SU-DHL-6 (cell line): Measurements from ENCODE around the gene PLAC8.
"Not testable (repeated sequence)": the region's sequence is repeated elsewhere in the genome, so short reads cannot be mapped to it uniquely, and the experiment has no call there.

ENCODE experiments used
- EZH2phosphoT487 ChIP-seq: fragments of 200-600 bp; sonication (generic), shearing (Covaris generic); conservative IDR thresholded peaks from 2 replicates; pipeline ENCODE4 v1.6.1; 2018; ENCODE audit warnings: mild to moderate bottlenecking, antibody characterized with exemption, low read length, moderate library complexity, mixed read lengths
- TF ChIP-seq, protein P1 (sequence below): fragments of 200-600 bp; sonication (generic); IDR thresholded peaks from one replicate; pipeline ENCODE4 v1.5.1; 2017; ENCODE audit warnings: antibody characterized with exemption, mild to moderate bottlenecking, low read length, moderate library complexity; ENCODE audit not compliant: insufficient read depth, poor library complexity, severe bottlenecking

DNA sequence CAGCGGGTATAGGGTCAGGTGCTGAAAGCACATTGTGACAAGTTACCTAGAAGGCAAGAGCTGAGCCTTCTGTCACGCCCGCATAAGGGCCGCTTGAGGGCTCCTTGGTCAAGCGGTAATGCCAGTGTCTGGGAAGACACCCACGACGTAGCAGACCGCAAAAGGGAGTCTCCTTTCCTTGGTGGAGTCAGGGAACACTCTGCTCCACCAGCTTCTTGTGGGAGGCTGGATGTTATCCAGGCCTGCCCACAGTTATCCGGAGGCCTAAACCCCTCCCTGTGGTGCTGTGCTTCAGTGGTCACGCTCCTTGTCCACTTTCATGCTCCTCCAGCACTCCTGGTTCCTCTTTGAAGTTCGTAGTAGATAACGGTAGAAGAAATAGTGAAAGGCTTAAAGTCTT is 29.6 kb downstream of the PLAC8 start:
- TF ChIP-seq, protein P1, sequence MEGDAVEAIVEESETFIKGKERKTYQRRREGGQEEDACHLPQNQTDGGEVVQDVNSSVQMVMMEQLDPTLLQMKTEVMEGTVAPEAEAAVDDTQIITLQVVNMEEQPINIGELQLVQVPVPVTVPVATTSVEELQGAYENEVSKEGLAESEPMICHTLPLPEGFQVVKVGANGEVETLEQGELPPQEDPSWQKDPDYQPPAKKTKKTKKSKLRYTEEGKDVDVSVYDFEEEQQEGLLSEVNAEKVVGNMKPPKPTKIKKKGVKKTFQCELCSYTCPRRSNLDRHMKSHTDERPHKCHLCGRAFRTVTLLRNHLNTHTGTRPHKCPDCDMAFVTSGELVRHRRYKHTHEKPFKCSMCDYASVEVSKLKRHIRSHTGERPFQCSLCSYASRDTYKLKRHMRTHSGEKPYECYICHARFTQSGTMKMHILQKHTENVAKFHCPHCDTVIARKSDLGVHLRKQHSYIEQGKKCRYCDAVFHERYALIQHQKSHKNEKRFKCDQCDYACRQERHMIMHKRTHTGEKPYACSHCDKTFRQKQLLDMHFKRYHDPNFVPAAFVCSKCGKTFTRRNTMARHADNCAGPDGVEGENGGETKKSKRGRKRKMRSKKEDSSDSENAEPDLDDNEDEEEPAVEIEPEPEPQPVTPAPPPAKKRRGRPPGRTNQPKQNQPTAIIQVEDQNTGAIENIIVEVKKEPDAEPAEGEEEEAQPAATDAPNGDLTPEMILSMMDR, result not testable (repeated sequence)
- not testable (repeated sequence) for TF ChIP-seq EZH2phosphoT487
